Suppressor macrophage treated with lipopolysaccharide for 4 hours (primary cell): ENCODE results near the gene RMND5B.

Experiments
- DNase-seq: peaks from one replicate; pipeline ENCODE4 v3.0.0-alpha.2; 2020

RMND5B gene

DNA sequence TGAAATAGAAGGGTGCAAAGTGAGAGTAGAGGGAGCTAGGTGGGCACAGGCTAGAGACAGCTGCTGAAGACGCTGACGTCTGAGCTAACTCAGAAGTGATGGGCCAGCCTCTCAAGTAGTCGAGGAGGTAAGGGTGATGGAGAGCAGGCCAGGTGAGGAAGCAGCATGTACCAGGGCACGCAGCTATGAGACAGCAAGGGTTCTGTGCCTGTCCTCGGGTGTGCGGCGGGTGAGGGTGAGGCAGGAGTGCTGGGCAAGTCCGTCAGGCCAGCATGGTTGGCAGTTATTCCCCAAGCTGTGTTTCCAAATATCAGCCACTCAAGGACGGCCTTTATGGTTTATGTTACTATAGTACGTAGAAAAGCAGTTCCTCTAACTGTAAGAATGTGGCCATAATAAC lies 6.2 kb downstream of the RMND5B start:
- DNase-seq, result no peak

DNA sequence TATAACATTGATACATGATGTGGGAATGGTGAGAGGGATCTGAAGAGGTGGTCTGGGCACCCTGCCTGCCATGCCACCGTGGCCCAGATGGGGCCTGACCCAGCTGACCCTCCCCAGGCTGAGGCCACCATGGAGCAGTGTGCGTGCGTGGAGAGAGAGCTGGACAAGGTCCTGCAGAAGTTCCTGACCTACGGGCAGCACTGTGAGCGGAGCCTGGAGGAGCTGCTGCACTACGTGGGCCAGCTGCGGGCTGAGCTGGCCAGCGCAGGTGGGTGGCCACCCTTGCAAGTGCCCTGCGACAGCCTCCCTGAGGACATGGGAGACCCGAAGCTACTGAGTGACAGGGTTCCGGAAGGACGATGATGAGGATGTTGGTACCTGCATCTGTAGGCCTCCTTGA lies 7.2 kb downstream of the RMND5B start:
- no peak for DNase-seq

DNA sequence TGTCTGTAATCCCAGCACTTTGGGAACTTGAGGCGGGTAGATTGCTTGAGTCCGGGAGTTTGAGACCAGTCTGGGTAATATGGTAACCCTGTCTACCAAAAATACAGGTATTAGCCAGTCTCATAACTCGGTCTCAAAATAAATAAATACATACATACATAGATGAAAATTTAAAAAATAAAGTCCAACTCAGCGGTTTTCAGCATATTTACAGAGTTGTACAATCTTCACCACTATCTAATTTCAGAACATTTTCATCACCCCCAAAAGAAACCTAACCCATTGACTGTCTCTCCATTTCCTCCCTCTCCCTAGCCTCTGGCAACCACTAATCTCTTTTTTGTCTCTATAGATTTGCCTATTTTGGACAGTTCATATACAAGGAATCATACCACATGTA lies 10.7 kb downstream of the RMND5B start:
- no peak for DNase-seq

DNA sequence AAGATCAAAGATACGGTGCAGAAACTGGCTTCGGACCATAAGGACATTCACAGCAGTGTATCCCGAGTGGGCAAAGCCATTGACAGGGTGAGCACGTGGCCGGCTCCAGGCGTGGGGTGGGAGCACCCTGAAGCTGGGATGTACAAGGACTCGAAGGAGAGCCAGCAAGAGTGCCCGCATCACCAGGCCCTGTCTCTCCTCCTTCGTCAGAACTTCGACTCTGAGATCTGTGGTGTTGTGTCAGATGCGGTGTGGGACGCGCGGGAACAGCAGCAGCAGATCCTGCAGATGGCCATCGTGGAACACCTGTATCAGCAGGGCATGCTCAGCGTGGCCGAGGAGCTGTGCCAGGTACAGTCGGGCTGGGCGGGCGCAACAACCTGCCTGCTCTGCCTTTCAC lies 11.8 kb downstream of the RMND5B start:
- DNase-seq, result no peak

DNA sequence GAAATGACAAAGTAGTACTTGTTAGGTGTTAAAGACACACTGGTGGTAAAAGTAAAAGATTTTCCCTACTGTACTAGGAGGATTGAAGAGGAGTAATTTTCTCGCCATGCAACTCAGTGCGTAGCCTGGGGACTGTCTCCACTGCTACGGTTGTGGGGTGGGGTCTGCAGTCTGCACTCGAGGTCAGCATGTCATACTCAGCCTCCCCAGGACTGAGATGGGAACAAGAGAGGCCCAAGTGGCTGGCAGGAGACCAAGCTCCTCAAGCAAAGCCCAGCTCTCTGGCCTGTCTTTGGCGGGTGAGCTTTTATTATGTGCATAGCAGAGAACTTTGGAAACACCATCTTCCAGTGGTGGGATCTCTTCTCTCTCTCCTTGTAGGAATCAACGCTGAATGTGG lies 12.4 kb downstream of the RMND5B start:
- DNase-seq, result no peak

DNA sequence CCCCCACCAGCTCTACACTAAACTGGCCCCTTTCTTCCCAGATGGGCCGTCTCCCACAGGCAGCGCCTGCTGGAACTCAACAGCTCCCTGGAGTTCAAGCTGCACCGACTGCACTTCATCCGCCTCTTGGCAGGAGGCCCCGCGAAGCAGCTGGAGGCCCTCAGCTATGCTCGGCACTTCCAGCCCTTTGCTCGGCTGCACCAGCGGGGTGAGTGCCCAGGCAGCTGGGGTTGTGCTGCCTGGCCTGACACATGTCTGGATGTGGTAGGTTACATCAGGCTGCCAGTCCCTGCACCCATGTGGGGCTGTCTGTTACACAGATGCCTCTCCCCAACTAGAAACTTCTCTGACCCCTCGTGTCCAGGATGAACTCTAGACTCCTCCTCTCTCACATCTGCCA lies 13.1 kb downstream of the RMND5B start:
- no peak for DNase-seq

DNA sequence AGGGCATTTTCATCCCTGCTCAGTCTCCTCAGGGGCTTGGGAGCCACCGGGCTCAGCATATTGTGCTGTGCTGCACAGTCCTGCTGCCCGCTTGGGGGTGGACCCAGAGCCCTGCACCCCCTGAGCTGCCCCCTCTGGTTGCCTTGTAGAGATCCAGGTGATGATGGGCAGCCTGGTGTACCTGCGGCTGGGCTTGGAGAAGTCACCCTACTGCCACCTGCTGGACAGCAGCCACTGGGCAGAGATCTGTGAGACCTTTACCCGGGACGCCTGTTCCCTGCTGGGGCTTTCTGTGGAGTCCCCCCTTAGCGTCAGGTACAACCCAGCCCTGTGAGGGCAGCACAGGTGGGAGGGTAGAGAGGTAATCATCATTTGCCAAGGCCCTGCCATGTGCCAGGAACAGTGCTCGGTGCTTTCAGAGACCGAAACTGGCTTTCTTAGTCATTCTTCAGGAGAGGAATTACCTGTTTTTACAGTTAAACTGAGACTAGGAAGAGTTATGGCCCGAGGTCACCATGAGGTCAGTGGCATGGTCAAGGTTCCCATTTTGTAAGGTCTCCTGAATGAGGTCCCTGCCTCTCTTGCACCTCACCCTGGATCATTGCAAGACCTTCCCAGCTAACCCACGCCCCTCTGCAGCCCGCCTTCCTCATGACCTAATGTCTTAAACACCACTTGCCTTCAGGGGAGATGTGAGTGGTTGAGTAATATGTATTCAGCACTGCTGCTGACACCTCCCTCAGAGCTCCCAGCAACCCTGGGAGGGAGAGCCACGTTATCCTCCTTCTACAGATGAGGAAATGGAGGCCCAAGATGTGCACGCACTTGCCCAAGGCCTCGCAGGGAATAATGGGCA lies 15.4 kb downstream of the RMND5B start:
- peak; percentile 46 for DNase-seq

DNA sequence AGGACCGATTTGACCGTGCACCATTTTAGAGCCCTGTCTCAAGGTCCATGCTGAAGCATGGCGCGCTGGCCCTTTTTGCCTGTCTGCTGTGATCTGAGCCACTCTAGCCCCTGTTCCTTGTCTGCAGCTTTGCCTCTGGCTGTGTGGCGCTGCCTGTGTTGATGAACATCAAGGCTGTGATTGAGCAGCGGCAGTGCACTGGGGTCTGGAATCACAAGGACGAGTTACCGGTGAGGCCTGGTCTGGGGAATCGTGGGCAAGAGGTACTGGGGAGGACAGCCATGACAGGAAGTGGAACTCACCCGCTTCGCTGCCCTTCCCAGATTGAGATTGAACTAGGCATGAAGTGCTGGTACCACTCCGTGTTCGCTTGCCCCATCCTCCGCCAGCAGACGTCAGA lies 16.6 kb downstream of the RMND5B start:
- DNase-seq, result no peak

DNA sequence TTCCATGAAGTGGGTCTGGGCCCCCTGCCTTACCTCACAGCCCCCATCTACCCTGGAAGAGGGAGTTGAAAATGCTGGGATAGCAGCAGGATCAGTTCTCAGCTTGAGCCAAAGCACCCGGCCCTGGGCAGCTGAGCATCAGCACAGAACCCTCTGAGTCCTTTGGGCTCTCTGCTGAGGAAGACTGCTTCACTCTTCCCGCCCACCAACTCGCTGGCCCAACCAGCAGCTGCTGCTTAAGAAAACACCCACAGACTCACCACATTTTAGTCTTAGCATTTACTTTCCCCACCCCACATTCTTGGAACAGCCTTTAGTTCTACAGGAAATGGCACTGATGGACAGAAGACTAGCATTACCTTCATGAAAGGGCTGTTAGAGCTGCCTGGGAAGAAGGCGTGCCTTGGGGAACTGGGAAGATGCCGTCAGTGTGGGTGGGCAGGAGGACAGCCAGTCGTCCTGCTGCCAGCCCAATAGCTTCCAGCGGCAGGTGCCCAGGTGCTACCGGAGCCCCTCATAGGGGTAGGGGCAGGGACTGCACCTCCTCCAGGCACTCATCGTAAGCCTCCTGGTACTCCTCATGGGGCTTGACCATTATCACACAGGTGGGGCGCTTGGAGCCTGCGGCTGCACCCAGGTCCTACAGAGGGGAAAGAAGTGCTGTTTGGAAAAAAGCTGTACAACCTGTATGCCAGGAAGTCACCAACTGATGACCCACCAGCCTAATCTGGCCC lies 18.6 kb downstream of the RMND5B start:
- no peak for DNase-seq

DNA sequence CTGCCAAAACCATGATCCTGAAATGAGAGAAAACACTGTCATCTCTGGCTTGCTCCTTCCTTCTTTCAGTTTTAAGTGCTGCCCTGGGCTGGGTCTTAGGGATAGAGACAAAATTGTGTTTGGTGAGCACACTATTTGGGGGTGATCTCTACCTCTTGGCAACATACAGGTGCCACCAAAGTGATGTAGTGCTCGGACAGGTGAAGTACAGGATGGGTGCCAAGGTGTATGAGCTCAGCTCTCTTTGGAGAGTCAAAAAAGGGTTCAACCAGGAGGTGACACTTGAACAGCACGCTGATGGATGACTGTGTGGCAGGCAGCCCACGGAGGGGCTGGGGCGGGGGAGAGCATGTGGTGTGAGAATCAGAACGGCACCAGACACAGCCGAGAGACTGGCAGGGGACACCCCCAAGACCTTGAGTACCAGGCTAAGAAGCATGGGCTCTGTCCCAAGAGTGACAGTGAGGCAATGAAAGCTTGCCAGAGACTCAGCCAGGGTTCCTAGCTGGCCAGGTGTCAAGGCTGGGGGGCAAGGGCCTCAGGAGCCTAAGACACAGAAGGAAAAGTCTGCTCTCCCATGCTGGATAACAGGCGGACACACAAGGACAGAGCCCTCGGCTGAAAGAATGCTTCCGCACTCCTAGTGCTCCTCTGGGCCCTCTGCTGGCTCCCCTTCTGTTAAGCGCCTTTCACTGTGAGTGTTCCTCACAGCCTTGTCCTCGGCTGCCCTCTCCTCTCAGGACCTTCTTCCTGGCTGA lies 20.3 kb downstream of the RMND5B start:
- no peak for DNase-seq

DNA sequence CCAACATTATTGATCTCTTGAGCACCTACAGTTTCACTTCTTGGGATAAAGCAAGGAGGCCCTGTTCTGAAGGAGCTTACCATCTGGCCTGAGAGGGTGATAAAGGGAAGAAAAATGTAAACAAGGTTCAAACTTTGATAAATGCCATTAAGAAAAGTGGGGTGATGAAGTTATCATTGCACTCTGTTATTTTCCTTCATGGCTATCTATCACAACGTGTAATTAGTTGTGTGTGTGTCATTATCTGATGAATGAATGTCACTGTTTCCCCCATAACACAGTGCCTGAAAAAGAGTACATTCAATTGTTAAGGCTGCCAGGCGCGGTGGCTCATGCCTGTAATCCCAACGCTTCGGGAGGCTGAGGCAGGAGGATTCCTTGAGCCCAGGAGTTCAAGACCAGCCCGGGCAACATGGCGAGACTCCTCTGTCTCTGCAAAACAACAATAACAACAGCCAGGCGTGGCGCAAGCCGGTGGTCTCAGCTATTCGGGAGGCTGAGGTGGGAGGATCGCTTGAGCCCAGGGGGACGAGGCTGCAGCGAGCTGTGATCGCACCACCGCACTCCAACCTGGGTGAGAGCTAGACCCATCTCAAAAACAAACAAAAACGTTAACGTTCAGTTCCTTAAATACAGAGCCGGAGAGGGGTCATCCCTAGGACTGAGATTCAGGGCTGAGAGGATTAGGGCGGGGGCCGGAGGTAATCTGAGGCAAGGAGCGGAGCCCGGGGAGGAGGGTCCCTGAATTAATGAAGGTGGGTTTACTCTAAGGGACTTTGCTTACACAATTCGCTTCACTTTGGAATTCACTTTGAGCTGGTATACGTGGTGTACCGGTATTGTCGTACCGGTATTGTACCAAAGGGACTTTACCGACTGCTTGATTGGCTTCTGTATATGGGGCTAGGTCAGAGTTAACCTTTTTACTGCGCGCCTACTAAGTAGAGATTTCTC lies 22.0 kb downstream of the RMND5B start:
- no peak for DNase-seq

DNA sequence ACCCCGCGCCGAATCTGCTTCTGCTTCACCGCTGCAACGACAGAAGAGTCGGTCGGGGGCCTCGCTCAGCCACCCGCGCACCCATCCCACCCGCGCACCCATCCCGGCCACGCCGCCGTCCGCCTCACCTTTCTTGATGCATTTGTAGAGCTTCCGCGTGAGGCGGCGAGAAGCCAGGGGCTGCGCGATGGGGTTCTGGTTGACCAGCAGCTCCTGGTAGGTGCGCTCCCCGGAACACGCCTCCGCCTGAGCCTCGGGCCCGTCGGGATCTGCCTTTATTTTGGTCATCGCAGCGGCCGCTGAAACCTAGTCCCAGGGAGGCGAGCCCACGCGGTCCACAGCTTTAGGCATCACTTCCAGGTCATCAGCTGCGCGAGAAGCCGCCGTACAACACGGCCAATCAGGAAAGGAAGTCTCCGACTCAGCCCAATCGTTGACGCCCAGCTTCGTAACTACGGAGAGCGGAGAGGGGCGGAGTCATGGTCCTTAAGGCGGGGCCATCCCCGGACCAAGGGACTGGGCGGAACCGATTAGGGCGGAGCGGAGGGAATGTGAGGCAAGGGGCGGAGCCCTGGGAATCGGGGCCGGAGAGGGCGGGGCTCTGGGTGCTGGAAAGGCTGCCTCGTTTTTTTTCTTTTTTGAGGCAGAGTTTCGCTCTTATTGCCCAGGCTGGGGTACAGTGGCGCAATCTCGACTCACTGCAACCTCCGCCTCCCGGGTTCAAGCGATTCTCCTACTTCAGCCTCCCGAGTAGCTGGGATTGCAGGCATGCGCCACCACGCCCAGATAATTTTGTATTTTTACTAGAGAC lies 22.9 kb downstream of the RMND5B start, which contains the start of gene NHP2:
NHP2 (minus strand) TSS at position 356 of the 811 bp plus-strand sequence; CDS start at position 288, 68 bp downstream.
- DNase-seq, result peak; percentile 100

DNA sequence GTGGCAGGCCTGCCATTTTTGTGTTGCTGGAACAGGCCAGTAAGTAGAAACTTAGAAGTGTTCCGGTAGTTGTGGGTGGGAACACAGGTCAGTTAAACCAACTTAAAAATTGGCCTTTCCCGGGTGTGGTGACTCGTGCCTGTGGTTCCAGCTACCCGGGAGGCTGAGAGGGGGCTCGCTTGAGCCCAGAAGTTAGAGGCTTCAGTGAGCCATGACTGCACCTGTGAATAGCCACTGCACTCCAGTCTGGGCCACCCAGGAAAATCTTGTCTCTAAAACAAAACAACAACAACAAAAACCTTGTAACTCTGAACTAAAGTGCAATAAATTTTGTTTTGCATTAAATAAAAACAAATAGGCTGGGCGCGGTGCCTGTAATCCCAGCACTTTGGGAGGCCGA lies 24.3 kb downstream of the RMND5B start:
- no peak for DNase-seq

DNA sequence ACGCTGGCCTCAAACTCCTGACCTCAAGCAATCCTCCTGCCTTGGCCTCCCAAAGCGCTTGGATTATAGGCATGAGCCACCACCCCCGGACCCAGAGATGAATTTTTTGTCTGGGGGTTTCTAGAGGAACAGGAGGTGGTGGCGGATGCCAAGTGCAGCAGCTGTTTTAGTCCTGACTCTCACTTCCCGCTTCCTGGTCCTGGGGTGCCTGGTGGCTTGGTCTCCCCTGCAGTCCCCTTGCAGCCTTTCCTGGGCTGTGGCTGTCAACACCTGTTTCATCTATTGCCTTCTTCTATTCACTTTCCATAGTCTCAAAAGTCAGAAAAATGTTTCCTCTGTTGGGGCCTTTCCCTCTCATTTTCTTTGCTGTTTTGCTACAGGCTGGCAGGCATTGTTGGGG lies 29.4 kb downstream of the RMND5B start:
- DNase-seq, result no peak

DNA sequence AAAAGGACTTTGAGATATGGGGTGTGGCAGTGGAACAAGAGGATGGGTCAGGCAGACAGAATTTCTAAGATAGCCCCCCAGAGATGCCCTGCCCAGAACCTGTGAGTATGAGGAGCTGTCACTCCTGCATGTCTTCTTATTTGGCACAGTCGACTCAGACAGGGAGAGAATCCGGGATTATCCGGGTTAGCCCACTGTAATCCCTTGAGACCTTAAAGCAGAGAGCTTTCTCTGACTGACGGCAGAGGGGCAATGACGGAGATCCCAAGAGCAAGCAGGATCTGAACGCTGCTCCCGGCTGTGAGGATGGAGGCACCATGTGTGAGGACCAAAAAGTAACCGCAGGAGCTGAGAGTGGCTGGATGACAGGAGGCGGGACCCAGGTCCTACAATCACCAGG lies 31.7 kb downstream of the RMND5B start:
- no peak for DNase-seq

DNA sequence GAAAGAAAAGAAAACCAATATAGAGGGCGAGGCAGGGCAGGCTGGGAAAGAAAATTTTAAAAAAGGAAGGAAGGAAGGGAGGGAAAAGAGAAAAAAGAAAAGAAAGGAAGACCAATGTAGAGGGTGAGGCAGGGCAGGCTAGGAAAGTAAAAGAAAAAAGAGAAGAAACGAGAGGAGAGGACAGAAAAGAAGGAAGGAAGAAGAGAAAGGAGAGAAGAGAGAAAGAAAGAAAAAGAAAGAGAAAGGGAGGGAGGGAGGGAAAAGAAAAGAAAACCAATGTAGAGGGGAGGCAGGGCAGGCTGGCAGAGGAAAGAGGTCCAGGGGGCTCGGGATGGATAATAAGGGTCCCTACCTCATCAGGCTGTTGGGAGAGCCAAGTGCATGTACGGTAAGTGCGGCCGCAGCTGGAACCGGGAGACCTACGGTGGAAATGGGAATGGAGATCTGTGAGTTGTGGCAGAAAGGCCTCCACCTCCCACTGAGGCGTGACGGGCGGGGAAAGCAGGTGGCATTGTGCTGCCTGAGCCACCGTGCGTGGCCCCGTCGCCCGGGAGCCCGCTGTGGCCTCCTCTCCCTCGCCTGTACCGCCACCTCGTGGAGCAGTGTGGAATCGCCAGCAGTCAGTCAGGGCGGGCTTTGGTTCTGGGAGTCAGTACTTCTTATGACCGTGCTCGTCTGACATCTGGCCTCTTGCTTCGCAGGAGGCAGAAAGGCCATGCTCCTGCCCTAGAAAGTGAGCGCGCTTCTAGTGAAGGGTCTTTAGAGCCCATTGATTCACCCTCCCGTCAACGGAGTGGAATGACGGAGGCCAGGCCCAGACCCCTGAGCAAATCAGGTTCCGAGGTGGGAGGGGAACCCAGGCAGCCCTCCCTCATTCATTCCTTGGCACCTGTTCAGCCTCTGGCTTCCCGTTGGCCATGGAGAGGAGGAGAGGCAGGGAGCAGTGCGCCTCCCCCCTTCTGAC lies 33.2 kb downstream of the RMND5B start:
- peak; percentile 88 for DNase-seq

DNA sequence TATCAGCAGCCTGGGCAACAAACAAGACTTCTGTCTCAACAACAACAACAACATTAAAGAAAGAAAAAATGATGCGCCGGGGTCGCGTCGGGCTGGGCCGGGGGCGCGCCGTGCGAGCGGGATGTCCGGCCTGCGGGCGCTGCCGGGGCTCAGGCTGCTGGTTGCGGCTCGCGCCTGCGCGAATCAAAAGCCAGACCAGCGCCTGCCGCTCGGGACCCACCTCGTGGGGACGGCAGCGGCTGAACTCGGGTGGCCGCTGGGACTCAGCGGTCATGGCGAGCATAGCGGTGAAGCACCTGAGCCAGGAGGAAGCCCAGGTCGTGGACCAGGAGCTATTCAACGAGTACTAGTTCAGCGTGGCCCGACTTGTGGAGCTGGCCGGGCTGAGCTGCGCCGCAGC lies 34.8 kb downstream of the RMND5B start:
- no peak for DNase-seq

DNA sequence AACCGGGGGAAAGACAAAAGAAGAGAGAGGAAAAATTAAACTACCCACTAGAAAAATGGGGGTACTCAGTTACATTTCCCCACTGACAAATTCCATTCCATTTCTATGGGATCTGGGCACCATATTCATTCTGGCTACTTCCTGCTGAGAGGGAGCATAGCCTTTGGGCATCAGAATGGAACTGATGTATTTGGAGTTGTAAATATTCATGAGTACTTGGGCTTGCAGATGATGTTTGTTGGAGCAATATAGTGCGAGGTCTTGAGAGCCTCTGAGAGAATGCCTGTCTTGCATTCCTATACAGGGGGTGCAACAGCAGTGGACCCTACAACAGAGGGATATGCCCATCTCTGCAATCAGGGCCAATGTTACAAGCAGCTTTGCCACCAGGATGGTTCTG lies 39.6 kb downstream of the RMND5B start:
- no peak for DNase-seq

DNA sequence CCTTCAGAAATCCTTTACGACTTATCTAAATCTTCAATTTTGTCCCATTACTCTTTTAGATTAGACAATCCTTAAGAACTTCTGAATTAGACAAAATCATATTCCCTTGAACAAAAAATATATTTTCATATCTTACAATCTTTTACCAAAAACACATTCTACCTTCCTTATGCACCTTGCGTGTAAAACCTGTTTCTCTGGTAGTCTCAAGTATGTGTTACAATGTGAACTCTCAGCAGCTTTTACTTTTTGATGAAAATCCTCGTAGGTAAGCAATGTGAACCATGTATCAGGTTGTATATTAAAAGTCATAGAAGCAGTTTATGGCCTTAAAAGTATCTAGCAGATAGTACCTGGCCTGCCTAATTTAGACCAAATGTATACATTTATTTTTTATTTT lies 43.6 kb downstream of the RMND5B start:
- DNase-seq, result no peak

DNA sequence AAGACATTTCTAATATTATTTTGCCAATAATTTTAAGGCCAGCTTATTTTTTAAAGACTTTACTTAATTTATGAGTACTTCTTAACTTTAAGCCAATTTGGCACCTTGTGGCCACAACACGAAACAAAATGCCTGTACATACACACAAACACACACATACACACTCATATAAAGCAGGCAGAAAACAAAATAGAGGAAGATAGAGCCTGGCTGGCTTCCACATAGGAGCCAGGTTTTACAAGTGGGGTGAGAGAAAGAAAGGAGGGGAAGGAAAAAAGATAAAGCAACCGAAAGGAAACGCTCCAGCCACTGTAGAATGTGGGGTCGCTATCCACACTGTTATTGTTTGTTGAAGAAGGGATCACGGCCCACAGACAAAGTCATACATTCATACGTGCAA lies 46.0 kb downstream of the RMND5B start:
- DNase-seq, result no peak
